ENCODE data around the gene SNRPA1.

SNRPA1 gene

DNA sequence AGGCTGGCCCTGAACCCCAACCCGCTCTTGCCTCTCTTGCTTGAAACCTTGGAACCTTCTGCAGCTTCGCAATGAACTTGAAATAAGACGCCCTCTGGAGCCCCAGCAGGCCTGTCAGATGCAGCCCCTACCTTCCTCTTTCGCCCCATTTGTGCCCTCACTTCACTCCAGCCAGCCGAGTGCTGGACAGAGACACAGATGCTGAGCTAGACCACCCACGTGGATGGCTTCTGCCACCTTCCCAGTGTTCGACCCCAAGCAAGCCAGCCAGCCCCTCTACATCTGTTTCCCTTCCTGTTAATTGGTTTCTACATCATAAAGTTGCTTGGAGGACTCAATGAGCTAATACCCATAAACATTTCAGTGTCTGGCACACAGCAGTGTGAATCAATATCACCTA, 23.8 kb upstream of the SNRPA1 start:
- no peak for DNase-seq (ENCODE audit: low read depth in 2 of 2)

DNA sequence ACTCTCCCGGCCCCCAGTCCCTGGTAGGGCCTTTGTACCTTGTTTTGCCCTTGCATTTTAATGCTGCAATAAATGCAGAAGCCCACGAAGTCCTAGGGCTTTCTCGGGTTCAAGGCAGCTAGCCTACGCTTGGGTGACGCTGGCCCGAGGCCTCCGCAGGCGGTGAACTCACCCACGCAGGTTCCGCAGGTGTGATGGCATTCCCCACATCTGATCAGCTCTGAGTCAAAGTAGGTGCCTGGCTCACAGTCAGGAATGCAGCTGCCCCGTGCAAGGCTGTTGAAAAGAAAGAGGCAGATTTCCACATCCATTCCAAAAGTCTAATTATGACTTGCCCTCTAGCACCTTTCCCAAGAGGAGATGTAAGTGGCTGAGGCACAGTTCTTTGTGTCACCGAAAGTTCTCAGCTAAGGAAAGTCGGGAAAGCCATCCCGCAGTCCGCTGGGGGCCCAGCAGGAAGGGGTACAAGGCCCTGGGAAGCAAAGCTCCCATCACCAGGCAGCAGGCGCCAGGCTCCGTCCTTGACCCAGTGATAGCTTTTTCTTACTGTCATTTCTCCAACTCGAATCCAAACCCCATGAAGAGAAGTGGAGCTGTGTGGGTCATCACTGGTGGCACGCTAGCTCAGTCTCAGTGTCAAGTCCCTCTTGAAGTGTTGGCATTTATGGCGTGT, 23.2 kb upstream of the SNRPA1 start:
- DNase-seq (ENCODE audit: low read depth in 2 of 2), result no peak

DNA sequence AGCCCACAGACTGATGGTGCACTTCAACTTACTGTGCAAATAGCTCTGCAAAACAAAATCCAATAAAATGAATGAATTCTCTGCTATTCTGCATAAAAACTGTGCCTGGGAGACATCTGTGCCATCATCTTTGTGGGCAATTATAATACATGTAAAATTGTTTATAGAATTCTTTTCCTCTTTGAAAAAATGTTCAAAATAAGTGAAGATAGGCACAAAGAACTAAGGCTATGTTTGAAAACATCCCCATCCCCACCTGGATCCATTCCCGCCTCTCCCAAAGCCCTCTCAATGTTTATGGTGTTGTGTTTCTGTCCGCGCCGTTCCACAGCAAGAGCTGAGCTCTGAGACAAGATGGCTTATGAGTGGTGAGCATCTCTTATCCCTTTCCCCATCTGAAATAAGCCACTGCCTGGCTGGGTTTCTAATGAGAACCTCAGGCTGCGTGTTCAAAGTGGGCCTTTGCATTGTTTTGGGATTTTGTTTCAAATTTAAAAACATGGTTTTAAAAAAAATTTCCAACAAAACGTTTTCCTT, 22.4 kb upstream of the SNRPA1 start:
- no peak for DNase-seq (ENCODE audit: low read depth in 2 of 2)

DNA sequence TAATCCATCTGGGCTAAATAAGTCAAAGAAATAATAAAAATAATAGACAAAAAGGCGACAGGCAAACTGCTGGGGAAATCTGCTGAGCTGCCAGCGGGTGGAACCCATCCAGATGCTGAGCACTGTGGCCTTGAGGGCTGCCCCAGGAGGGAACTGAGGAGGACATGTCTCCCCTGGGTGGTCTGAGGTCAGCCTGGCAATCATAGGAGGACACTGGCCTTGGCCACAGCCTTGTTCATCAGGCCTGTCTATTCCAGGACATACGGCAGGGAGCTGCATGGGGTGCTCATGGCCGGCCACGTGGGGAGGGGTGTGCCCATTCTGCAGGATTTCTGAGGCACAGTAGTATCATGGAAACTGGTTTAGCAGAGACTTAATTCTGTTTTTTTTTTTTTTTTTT, 21.5 kb upstream of the SNRPA1 start:
- DNase-seq (ENCODE audit: low read depth in 2 of 2), result no peak

DNA sequence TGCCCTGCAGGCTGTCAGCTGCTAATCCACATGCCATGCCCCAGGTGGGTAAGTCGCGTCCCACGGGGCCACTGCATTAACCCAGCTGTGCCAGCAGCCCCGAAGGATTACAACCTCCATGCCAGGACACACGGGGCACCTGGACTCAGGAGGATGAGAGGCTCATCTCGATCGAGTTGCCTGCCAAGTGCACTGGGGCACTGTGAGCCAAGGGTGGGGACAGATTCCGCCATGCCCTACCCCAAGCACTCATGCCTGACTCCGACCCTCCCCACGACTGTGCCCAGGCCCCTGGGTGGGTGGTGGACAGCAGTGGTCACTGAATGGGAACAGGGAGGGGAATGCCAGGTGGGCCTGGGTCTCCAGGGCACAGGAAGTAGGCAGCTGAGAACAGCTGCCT, 20.7 kb upstream of the SNRPA1 start:
- no peak for DNase-seq (ENCODE audit: low read depth in 2 of 2)

DNA sequence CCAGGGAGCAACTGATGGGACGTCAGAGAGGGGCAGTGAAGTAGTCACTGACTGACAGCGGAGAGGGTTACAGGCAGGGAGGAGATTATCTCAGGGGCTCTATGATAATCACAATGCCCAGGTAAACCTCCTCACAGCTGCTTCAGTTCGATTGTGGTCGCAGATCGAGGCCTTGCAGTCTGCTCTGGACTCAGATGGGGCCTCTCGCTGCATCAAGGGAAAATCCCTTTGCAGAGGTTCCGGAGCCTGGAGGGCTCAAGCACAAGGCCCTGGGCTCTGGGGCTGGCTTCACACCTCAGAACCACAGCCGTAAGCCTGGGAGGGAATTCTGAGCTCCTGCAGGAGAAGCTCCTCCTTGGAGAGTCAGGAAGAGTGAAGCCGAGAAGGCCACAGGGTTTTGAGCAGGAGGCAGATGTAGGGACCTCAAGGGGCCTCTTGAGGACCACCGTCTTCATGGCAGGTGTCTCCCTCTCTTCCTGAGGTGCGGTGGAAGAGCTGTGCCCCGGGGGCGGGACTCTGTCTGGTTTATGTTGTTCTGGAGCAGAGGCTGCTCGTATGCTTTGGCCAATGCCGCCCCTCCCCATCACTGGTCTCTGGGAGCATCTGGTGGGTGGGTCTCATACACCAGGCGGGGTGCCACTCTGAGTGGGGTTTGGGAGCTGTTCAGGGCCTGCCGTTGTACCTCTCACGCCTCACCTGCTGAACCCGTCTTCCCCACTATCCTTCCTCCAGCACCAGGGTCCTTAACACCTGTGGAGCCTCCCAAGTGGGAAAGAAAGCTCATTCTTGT, 19.5 kb upstream of the SNRPA1 start:
- DNase-seq (ENCODE audit: low read depth in 2 of 2), result no peak

DNA sequence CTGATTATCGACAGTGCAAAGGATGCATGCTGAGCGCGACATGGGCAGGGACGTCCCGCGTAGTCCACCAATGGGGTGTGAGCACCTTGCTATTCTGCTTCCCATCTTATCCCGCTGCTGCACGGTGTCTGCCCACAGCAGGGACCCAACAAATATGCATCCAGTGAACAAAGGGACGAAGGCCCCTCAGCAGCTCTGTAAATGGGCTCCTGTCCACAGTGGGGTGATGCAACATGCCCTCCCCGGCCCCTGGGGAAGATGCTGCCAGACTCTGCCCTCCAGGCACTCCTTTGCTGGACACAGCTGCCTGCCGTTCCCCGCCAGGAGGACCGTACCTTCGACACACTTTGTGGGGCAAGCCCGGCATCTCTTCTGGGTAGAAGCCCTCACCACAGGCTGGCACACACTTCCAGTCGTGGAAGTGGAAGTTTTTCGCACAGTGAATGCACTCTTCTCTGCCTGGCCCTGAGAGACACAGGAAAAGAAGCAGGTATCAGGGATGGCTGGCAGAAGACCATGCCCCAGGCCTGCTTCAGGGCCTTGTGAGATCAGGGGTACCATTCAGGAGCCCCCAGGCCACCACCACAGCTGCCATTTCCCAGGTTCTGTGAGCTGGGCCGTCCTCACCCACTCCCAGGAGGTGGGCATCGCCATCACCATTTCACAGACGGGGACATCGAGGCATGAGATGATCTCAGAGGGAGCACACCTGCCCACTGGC, 18.2 kb upstream of the SNRPA1 start:
- DNase-seq (ENCODE audit: low read depth in 2 of 2), result no peak

DNA sequence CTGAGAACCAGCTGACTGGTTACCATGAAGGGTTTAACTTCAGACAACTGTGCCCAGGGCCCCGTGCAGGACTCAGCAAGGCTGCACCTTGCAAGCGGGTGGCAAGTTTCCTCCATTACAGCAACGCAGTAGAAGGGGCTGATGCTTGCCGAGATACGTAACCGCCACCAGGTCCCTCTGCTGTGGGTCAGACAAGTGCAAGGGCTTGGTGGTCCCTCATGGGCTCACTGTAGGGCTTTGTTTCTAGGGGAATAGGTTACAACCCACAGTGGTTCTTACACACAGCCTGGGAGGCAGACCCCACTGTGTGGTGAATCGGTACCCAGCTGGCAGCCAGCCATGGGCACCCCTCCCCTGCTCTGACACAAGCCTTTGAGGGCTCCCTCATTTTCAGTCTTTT, 15.5 kb upstream of the SNRPA1 start:
- DNase-seq (ENCODE audit: low read depth in 2 of 2), result no peak

DNA sequence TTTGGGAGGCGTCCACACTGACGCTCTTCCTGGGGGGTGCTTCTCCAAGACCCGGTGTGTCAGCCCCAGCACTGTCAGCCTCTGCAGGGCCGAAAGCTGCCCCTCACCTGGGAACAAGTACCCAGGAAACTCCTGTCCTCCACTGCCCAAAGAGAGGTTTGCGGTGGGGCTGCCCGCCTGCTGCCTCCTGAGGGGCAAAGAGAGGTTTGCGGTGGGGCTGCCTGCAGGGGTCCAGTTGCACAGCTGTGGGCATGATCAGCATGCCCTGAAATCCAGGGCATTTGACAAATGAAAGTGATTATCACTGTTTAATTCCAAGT, 15.1 kb upstream of the SNRPA1 start:
- DNase-seq (ENCODE audit: low read depth in 2 of 2), result no peak

DNA sequence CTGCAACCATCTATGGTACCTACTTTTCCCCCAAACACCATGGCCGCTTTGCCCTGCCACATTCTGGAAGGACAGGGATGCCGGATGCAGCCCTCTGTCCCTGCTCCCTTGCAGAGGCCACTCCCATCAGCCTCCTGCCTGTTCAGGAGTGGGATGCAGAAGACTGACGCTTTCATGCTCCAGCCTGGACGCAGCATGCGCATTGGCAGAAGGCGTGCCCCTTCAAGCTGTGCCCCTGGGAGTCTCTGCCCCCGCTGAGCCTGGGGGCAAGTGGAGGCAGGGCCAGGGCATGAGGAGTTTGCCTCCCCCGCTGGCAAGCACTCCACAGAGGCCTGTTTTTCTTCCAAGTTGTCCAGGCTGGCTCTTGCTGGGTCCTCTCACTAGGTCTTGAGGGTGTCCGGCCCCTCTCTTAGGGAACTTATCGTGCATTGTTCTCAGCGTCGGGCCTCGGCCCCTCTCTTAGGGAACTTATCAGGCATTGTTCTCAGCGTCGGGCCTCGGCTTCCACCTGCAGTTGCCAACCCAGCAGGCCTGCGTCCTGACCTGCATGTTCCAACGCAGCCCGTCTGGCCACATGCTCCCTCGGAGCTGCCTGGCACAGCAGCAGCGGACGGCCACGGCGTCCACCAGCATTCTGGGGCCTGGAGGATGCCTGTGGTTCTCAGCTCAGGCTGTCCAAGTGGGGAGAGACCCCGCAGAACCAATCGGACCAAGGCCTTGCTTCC, 14.6 kb upstream of the SNRPA1 start:
- no peak for DNase-seq (ENCODE audit: low read depth in 2 of 2)

DNA sequence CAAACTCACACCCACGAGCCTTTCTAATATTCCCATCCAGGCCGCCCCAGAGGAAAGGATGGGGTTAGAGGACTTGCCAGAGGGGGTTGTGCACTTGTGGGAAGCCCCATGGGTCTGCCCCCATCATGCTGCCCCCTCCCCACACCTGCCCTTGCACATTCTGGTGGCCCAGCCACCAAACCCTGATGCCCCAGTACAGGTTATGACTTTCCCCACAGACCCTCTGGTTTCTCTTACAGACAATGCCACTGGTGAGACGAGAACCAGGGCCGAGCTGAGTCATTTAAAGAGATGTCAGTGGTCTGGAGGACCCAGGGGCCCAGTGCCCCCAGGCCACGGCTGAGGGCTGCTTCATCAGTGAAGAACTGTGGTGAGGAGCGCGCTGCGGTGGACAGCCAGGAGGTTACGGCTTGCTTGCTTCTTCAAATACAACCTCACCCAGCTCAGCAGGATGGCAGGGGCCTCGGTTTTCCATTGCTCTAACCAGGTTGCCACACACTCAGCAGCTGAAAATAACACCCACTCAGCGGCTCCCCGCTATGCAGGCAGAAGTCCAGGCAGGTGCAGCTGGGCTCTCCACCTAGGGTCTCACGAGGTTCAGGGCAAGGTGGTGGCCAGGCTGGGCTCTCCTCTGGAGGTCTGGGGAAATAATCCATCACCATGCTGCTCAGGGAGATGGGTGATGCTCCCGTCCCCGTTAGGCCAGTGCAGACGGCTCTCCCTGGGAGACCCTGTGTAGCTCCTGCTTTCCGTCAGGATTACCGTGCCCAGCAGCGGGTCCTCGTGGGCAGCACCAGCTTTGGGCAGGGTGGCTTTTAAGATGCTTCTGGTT, 13.8 kb upstream of the SNRPA1 start:
- no peak for DNase-seq (ENCODE audit: low read depth in 2 of 2)

DNA sequence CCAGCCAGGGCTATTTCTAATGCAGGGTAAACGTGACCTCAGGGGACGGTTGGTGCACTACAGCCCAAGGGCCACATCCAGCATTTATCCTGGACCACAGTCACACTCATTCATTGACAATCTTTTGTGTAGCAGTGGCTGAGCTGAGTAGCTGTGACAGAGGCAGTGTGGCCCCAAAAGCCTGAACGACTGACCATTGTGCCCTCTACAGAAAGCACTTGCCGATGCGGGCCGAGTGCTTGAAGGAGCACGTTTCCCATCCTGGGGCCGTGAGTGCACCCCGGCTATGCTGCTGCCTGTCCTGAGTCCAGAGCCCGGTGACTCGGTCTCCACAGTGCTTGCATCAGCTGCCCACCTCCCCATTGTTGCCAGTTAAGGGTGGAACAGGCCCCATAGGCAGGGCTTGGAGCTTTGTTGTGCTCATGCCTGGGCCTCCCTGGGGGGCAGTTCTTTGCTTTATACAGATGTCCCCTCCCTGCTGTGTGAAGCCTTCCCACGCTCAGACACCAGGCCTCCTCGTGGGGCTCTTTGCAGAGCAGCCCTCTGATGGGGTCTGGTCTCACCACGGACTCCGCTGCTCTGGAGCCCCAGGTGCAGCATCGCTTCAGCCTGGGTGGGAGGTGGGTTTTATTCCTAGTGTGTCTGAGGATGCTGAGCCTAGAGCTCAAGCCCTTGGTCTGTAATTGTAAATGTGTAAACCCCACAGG, 13.0 kb upstream of the SNRPA1 start:
- no peak for DNase-seq (ENCODE audit: low read depth in 2 of 2)

DNA sequence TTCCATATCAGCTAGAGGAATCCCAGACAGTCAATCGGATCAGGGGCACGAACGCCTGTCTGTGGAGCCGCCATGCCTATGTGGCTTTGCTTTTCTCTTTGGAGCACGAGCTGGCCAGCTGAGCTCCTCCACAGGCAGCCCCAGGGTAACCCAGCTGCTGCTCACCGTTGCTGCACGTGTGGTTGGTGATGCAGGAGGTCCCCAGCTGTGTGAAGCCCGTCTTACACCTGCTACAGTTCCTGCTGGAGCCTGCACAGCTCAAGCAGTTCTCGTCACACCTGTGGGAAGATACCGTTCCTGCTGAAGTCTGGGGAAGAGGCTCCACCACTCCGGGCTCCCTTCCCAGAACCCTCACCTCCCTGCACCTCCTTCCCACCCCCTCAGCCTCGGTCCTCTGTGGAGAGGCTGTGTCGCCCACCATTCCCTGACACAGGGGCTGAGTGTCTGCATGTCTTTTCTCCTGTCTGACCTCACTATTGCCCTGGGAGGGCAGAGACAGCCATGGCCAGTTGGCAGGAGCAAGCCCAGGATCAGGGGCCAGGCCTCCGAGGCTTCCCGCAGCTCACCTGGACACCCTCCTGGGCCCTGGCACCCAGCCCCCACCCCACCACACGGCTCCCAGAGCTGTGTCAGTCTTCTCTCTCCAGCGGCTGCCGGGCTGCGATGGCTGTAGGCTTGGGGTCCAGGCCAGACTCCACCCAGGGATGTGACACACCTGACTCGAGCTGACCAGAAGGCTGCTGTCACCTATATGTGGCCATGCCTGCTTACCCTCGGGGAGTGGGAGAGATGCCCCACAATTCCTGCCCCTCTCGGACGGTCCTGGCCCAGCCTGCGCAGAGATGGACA, 12.2 kb upstream of the SNRPA1 start:
- DNase-seq (ENCODE audit: low read depth in 2 of 2), result no peak

DNA sequence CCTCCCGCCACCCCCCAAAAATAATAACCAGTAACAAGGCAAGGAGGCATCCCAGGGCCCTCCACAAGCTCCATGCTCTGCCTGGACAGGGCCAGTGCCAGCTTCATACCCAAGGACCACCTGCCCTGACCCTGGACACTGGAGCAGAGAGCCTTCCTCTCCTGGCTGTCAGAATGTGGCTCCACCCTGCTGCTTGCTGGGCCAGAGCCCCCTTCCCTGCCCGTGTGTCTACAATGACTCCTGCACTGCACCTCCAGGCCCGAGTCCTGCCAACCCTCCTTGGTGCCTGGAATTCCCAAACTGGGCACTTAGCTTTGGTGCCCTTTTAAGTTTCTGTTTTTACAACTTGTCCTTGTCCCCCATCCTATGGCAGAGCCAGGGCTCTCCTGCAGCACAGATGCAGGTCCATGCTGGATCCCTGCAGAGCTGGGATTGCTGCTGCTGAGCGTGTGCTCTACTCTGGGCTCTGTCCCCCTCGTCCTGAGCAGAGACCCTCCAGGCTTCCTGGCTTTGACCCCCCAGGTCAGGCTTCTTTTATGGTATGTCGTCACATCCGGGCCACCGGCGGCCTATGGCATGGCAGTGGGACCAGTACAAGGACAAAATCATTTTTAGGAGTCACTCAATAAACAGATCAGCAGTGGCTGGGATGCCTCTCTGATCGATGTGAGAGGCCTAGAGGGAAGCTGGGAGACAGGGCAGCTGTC, 11.4 kb upstream of the SNRPA1 start:
- no peak for DNase-seq (ENCODE audit: low read depth in 2 of 2)

DNA sequence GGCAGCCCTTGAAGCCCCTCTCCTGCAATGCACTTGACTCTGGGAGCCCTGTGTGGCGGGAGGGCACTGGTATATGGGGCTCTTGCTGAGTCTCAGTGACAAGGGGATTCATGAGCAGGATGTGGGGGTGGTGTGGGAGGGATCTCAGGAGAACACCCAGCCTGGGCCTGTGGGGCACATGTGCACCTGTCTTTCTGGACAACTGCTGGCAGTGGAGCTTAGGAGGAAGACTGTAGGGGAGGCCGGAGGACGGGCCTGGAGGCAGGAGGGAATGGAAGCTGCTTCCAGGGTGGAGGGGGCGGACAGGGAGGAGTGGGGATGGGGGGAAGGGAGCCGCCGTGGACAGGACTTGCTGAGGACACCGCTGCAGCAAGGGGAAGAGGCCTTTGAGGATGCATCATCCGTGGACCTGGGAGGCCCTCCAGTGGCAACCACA, 10.8 kb upstream of the SNRPA1 start:
- DNase-seq (ENCODE audit: low read depth in 2 of 2), result no peak

DNA sequence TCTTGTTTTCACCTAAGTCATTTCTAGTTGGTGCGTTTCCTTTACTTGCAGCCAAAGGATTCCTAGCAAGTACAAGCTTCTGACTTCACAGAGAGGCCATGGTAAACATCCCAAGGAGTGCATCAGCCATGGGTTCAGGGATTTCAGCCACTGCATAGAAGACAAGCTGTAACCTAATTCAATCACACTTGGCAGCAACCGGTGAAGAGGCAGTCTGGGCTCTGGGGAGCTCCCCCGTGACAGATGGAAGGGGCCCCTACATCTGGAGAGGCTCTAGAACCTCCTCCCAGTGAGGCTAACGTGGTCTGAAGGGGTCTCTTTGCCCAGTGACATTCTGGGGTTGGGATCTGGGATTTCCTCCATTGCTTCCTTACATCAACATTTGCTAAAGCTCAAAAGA, 8.4 kb upstream of the SNRPA1 start:
- DNase-seq (ENCODE audit: low read depth in 2 of 2), result no peak

DNA sequence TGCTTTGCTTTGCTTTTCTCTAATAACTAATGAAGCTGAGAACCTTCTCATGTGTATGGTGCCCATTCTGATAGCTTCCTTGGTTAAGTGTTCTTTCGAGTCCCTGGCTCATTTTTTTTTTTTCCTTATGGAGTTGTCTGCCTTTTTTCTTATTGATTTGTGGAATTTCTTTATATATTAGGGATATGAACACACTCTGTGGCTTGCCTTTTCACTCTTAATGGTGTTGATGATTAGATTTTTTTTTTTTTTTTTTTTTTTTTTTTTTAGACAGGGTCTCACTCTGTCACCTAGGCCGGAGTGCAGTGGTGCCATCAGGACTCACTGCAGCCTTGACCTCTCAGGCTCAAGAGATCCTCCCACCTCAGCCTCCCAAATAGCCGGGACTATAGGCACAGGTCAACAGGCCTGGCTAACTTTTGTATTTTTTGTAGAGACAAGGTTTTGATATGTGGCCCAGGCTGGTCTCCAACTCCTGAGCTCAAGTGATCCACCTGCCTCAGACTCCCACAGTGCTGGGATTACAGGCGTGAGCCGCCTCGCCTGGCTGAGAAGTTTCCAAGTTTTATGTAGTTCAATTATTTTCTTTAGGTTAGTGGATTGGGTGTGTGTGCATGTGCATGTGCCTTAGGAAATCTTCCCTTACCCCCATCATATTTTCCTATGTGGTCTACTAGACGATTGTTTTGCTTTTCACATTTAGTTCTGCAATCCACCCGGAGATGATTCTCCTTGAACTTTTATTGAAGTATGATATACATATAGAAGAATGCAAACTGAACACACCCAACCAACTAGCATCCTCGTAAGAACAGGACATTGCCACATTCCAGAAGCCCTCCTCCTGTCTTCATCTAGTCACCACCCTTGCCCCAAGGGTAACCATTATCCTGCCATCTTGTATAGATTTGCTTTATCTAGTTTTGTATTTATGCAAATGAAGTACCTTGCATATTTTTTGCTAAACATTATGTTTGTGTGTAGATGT, 1.7 kb upstream of the SNRPA1 start:
- DNase-seq (ENCODE audit: low read depth in 2 of 2), result no peak
